GM18499 (cell line): Measurements from ENCODE around the gene TOX2.

Source experiments
- ATAC-seq: cut with Tn5 transposase; IDR thresholded peaks from one replicate; pipeline ENCODE4 v1.9.1; 2021; ENCODE audit warnings: moderate number of reproducible peaks; ENCODE audit not compliant: insufficient read depth, unreplicated experiment

TOX2 gene, protein sequence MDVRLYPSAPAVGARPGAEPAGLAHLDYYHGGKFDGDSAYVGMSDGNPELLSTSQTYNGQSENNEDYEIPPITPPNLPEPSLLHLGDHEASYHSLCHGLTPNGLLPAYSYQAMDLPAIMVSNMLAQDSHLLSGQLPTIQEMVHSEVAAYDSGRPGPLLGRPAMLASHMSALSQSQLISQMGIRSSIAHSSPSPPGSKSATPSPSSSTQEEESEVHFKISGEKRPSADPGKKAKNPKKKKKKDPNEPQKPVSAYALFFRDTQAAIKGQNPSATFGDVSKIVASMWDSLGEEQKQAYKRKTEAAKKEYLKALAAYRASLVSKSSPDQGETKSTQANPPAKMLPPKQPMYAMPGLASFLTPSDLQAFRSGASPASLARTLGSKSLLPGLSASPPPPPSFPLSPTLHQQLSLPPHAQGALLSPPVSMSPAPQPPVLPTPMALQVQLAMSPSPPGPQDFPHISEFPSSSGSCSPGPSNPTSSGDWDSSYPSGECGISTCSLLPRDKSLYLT

DNA sequence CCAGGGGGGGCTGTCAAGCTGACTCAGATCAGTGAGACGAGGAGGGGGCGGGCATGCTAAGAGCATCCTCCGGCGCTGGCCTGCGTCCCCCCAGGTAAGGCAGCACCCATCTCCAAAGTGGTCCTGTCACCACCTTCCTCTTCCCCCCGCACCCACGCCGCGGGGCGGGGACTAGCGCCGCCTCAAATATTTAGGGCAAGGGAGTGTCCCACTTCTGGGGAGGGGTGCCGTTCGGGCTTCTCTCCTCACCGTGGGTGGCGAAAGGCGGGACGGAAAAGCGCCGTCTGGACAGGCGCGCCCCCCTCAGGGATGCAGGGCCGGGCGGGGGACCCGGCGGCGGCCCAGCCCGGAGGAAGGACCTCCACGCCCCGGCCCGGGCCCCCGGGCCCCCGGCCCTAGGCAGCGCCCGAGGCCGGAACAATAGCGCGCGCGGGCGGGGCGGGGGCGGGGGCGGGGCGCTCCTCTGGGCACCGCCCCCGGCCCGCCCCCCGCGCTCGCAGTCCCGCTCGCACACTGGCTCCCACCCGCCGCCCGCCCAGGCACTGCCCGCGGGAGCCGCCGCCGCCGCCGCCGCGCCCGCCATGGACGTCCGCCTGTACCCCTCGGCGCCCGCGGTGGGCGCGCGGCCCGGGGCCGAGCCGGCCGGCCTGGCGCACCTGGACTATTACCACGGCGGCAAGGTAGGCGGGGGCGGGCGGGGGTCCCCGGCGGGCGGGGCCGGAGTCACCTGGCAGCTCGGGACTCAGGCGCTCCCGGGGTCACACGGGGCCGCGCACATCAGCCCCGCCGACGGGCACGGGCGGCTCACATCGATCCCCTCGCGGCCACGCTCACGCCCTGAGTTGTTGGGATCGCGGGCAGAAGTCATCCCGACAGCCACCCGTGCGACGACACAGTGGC, at the start of gene TOX2:
TSS of gene TOX2 (plus strand) at position 542 of the 900 bp plus-strand sequence. CDS start at position 582, 40 bp downstream.
- ATAC-seq = no peak

DNA sequence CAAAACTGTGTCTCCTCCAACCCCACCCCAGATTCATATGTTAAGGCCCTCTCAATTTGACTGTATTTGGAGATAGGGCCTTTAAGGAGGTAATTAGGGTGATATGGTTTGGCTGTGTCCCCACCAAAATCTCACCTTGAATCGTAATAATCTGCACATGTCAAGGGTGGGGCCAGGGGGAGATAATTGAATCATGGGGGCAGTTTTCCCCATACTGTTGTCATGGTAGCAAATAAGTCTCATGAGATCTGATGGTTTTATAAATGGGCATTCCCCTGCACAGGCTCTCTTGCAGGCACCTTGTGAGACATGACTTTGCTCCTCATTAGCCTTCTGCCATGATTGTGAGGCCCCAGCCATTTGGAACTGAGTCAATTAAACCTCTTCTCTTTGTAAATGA, 46.6 kb upstream of the TOX2 start:
- no peak for ATAC-seq

DNA sequence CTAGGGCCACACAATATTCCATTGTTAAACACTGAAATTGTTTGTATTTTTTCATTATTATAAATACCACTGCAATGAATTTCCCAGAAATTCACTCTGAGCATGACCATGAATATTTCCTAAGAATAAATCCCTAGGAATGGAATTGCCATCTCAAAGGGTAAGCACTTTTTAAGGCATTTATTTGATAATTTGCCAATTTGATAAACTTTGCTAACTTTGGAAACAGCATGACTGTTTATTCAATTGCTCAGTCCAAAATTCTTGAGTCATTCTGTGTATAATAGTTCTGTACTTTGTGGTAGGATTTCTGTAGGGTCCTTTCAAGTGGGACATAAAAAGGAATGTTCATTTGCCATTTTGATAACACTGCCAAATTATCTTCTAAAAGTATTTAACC, 44.2 kb upstream of the TOX2 start:
- no peak for ATAC-seq

DNA sequence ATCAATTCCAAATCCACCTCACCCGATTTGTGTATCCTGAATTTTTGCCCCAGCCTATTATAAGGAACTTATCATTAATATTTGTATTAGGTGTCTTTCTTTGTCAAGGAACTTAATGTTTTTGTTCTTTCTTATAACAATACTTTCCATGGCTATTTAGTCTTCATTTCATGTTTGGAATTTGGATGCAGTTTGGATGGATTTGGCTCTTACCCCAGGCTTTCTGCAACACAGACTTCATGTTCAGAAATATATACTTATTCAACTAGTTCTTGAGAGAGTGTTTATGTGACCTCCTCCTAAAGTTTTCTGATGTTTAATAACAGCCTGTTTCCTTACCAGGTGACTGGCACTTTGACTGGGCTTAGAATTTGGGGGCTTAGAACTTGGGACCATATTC, 35.9 kb upstream of the TOX2 start:
- no peak for ATAC-seq

DNA sequence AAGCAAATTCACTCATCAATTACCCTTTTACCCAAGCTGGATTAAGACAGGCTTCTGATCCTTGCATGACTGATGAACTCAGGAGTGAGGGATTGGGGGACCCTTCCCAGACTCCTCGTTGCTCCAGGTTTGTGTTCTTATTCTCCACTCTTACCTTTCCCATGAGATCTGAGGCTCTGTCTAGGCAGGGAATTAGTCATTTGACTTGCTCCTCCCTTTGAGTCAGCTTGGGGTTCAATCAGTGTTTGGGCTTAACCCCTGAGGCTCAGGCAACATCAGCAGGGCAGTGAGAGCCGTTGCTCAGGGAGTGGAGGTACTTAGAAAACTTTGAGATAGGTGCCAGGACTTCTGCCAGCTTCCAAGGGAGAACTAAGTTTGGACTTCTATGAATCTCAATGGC, 20.7 kb upstream of the TOX2 start:
- ATAC-seq = no peak

DNA sequence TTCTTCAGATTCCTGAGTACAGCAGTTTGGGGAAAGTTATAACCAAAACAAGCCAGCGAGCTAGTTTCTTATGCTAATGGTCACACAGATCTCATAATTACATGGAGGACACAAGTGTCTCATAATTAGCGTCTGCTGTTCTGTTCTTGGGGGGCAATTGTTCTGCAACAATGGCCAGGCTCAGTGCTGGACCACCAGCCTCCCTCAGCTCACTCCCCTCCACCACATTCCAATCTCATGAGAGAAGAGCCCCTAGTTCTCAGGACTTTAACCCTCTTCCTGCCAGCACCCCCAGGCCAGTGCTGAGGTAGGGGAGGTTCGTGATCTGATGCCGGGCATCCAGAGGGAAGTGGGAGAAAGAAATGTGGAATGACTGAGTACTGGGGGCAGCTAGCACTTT, 20.2 kb upstream of the TOX2 start:
- ATAC-seq = no peak

DNA sequence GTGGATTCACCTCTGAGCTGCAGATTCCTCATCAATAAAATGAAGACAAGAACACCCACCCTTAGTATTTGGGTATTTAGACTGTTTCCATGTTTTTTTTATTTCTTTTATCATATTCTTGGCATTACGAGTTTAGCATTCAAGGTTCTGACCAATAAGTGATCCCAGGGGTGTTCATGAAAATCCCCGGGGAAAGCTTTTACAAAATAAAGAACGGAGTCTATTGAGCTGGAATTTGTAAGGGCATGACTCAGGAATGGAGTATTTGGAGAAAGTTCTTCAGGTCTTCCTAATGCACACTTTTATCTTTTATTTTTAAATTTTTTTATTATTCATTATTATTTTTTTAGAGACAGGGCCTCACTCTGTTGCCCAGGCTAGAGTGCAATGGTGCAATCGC, 19.4 kb upstream of the TOX2 start:
- ATAC-seq = no peak

DNA sequence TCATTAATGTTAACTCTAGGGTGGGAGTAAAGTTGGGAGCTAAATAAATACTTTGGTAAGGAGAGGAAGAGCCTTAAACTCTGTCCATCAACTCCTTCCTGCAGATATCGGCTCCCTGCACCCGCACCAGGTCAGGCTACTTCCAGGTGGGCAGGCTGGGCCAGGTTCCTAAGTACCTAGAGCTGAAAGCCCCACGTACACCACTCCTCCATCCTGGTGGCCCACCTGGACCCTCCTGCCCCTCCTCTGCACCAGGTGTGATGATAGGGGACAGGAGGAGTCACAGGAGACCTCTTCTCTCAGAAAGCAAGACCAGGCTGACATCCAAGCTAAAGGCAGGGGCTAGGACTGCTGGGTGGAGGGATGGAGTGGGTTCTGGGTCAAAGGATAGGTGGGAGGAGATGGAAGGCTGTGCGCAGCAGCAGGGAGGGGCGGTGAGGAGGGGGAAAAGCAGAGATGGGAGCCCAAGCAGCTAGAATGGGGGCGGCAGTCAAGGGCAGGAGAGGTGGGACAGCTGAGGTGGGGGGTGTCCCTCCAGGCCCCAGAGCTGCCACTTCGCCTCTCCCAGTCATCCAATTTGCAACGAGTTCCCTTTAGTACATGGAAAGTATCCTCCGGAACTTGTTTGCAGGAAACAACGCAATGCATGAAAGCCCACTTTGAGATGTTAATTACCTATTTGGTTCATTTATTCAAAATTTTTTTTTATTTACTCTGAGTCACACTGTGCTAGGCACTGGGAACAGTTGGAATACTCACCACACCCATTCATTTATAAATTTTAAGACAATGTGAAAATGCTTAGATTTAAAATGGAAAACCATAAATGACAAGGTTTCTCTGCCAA, 15.2 kb upstream of the TOX2 start:
- ATAC-seq = no peak

DNA sequence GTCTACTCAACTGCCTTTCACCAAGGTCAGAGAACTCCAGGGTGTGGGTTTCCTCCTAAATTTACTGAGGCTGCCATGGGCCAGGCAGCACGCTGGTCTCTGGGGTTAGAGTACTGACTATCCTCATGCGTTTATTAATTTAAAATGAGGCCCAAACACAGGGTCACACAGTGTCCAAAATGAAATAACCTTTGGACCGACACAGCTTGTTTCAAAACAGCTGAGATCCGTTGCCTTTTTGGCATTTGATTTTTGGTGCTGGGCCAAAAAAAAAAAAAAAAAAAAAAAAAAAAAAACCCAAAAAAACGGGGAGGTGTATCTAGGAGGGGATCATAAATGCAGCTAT, 14.6 kb upstream of the TOX2 start:
- ATAC-seq = no peak

DNA sequence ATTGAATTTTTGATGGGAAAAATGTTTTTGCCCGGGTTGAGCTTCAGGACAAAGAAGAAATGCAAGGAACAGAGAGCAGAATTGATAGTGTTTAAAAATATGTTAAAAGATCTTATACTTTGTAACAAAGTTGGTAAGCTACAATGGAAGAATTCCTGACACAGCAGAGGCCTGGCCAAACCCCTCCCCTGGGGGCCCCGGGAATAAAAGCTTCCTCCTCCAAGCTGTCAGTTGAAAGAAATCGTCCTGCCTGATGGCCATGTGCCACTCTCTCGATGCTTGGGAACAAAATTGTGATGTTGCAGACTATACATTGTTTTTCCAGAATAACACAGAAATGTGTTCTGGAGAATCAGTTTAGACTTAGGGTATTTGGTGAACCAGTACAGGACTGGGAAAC, 14.2 kb upstream of the TOX2 start:
- ATAC-seq = no peak

DNA sequence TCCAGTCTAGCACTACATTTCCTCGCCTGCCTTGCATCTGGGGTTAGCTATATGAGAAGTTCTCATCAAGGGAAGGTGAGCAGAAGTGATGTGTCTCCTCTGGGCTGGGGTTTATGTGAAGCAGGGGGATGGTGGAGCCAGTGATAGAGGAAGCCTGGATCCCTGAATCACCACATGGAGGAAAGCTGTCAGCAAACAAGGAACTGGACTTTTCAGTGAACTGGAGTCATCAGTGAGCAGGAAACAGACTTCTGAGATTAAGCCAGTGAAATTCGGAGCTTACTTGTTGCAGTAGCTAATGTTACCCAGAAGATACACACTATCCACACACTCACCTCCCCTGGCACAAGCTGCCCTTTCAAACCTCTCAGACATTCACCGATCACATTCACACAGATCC, 13.4 kb upstream of the TOX2 start:
- no peak for ATAC-seq

DNA sequence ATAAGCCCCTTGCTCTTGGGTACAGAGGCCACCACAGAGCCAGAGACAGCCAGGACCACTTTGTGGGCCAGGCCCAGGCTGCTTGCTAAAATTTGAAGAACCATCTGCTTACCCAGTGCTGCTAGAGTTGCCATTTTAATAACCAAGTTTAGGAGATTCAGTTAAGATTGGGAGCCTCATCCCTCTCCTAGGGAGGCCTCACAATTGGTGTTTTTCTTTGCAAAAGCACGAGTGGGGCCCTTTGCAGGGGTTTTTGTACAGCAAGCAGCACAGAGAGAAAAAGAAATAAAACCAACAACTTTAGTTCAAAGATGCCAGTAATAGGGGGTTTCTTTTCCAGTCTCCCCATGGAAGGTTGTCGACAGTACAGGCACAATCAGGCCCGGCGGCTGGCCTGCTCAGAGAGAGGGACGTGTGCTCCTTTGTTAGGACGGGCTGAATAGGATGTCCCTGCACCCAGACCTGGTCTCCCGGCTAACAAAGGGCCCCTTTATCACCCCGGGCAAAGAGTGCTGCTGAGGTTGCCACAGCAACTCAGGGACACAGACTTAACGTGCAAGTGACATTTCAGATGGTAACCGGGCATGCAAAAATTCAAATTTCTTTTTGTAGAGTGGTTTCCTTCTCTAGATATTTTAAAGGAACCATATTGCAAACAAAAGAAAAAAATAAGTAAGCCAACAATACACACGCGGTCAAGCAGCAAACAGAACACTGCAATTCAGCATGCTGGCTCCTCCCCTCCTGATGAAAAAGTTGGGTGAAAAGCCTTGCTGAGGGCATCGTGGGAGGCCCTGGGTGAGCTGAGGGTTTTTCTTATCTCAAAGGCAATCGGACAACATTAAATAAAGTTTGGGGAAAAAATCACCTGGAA, 10.5 kb upstream of the TOX2 start:
- no peak for ATAC-seq

DNA sequence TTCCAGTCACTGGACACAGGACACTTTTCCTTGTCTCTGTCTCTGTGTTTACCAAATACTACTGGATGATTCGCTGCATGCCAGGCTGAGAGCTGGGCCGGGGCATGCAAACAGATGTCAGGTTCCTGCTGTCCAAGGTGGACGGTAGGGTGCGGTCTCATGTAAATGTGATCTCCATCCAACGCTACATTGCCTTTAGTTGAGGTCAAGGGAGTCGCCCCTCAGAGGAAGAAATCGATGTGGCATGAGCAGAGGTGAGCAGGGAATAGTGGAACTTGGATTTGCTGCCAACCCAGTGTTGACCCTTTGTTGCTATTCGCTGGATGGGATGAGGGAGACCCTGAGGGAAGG, 9.8 kb upstream of the TOX2 start:
- no peak for ATAC-seq

DNA sequence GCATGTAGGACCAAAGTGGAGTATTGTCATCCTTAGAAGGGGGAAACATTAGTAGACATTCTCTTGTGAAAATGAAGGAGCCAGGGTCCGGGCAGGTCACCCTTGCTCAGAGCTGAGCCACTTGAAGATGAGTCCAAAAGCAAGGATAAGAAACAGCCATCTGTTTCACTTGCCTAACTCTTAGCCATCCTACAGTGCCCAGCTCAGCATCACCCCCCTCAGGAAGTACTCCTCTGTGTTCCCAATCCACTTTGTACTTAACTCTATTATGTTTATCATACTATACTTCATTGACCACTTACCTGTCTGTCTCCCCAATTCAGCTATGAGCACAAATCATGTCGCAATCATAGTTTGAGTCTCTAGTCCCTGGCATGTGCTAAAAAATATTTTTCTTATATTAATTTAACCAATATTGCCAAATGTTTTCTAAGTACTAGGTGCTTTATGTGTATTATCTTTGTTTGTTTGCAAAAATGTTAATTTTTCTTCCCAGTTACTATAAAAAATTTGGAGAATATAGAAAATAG, 8.1 kb upstream of the TOX2 start:
- ATAC-seq = no peak

DNA sequence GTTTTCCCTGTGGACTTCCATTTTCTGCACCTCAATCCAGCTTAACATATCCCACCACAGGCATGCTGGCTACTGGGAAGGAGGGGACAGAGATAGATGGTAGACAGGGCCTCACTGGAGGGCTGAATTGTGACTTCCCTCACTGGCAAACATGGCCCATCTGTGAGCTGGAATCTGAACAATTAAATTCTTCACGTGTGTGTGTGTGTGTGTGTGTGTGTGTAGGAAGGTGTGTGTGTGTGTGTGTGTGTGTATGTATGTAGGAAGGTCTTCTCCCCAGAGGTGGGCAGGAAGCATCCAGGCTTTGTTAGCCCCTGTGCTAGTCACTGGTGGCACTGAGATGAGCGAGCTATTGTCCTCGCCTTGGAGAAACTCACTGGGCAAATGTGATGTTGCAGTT, 5.4 kb upstream of the TOX2 start:
- no peak for ATAC-seq

DNA sequence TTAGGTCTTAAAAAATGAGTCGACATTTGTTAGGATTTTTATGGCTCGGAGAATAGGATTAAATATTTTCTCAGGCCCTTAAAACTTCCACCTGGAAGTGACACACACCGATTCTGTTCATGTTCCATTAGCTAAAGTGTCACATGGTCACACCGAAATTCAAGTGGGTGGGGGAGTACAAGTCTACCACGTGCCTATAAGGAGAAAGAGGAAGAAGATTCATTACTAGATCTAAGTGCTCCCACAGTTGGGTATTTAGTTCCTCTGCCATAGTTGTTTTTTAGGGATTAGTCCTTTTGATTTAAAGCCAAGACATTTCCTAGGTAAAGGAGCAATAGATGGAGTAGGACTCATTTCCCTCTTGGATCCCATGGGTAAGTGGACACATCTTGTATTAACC, 4.9 kb upstream of the TOX2 start:
- ATAC-seq = no peak

DNA sequence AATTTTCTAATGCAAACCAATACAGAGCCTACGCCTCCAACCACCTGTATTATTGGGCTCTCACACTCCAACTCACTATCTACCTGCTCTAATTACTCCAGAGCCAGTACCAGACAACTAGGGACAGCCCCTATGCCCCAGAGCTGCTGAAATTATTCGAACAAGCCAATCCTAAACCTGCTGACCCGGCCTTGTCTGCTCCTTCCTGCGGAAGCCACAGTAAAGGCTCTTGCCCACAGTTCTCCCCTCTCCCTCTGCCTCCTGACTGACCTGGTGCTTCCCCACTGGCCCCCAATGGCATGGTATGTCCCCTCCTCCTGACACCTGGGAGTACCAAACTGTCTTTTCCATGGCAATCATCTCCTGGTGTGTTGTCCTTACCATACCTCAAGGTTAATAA, 4.1 kb upstream of the TOX2 start:
- no peak for ATAC-seq

DNA sequence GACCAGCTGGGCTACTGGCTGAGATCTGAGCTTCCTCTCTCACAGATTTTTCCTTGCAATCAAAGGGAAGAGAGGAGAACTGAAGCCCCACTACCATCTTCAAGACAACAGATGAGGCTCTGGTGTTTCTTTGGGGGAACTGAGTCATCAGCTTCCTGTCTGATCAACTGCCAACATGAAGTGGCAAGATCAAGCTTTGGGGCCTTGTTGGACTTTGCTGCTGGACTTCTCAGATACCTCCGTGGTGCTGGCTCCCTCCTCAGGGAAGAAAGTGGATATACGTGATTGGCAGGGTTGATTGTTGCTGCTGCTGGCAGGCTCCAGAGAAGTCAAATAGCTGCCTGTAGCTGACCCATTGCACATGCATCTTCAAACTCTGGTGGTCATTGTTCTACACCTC, 3.6 kb upstream of the TOX2 start:
- ATAC-seq = no peak

DNA sequence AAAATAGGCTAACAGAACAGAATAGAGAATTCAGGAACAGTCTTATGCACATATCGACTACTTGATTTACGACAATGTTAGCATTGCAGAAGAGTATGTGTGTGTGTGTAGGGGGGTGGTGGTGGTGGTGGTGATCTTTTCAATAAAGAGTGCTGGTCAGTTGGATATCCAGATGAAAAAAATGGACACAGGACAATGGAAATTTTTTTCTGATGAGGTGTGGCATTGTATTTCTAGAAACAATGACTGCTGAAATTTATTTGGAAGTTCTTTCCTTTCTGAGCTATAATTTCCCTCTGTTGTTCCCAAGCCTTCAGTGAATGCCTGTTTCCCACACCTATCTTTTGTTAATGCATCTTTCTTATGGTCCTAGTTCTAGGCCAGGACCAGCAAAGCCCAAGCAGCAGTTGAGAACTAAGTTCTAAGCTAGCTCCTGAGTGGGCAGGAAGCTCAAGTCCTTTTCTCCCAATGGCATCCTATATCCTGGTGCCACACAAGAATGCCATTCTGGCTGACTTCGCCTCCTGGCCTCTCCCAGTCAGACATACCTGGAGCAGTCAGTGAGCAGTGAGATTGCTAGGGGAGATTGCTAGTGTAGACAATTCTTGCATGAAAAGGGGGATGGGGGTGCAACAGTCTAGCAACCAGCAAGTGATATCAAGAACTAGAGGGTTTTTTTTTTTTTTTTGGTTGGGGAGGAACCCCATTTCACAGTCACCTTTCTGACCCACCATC, 1.2 kb upstream of the TOX2 start:
- no peak for ATAC-seq
